HL-60 (cell line): ENCODE measurements around the gene FOXP1.

ENCODE experiments used
- CTCF ChIP-seq: IDR thresholded peaks from one replicate; pipeline ENCODE4 v1.5.1; 2011; ENCODE audit warnings: low read length, control low read depth, inconsistent platforms; ENCODE audit not compliant: insufficient read depth
- REST ChIP-seq: IDR thresholded peaks from 2 replicates; pipeline ENCODE4 v1.6.1; 2012; ENCODE audit warnings: low read depth; ENCODE audit not compliant: insufficient replicate concordance

GRCh38 chr3:71317749-71318457 lies 265.6 kb downstream of the FOXP1 start:
- TF ChIP-seq CTCF (no peak), REST (no peak)
